A549 (cell line): ENCODE data around the gene JAKMIP1.

Source experiments
- CEBPB ChIP-seq, 2 experiments: fragments of >200 bp in 1 of 2; sonication (Bioruptor Twin) in 1 of 2; formaldehyde crosslinking in 1 of 2; IDR thresholded peaks; 2 replicates each; pipeline ENCODE4 v1.6.1; 2012 to 2016
- CHD4 ChIP-seq: fragments of 200-600 bp; sonication (generic); IDR thresholded peaks from 2 replicates; pipeline ENCODE4 v1.6.1; 2016; ENCODE audit warnings: antibody characterized with exemption, mild to moderate bottlenecking, borderline replicate concordance
- CTCF ChIP-seq: fragments of >200 bp; sonication (Bioruptor Twin); formaldehyde crosslinking; IDR thresholded peaks from 3 replicates; pipeline ENCODE4 v1.5.1; 2016
- ELK1 ChIP-seq: fragments of 150-350 bp; IDR thresholded peaks from 2 replicates; pipeline ENCODE4 v1.6.1; 2014; ENCODE audit warnings: low read depth, mild to moderate bottlenecking, low read length
- EP300 ChIP-seq, 2 experiments: fragments of >200 bp; sonication (Bioruptor Twin); formaldehyde crosslinking; IDR thresholded peaks; 2 replicates in 1 of 2; 3 replicates in 1 of 2; pipeline ENCODE4 v1.6.1; 2016 to 2017
- MAFK ChIP-seq: fragments of 450-650 bp; IDR thresholded peaks from 2 replicates; pipeline ENCODE4 v1.6.1; 2014; ENCODE audit not compliant: partially characterized antibody
- MAX ChIP-seq: IDR thresholded peaks from 2 replicates; pipeline ENCODE4 v1.6.1; 2012
- MAZ ChIP-seq: fragments of 150-350 bp; IDR thresholded peaks from 2 replicates; pipeline ENCODE4 v1.6.1; 2014; ENCODE audit warnings: antibody characterized with exemption, low read depth, low read length, borderline replicate concordance
- NPAS2 ChIP-seq: fragments of 250-450 bp; sonication (Bioruptor Pico); IDR thresholded peaks from 2 replicates; pipeline ENCODE4 v1.8.0; 2022; ENCODE audit warnings: mild to moderate bottlenecking, moderate library complexity, borderline replicate concordance
- POLR2A ChIP-seq: IDR thresholded peaks from 2 replicates; pipeline ENCODE4 v1.6.1; 2012; ENCODE audit warnings: mild to moderate bottlenecking, low read length
- RFX5 ChIP-seq: fragments of 450-650 bp; IDR thresholded peaks from 2 replicates; pipeline ENCODE4 v1.7.1; 2014; ENCODE audit warnings: antibody characterized with exemption, mild to moderate bottlenecking, moderate library complexity
- TF ChIP-seq, protein P1 (sequence below): fragments of 450-650 bp; IDR thresholded peaks from 2 replicates; pipeline ENCODE4 v1.6.1; 2014; ENCODE audit warnings: antibody characterized with exemption
- TF ChIP-seq, protein P2 (sequence below): fragments of 200-600 bp; sonication (generic); IDR thresholded peaks from 2 replicates; pipeline ENCODE4 v1.6.1; 2016; ENCODE audit warnings: antibody characterized with exemption, mild to moderate bottlenecking, moderate library complexity

DNA sequence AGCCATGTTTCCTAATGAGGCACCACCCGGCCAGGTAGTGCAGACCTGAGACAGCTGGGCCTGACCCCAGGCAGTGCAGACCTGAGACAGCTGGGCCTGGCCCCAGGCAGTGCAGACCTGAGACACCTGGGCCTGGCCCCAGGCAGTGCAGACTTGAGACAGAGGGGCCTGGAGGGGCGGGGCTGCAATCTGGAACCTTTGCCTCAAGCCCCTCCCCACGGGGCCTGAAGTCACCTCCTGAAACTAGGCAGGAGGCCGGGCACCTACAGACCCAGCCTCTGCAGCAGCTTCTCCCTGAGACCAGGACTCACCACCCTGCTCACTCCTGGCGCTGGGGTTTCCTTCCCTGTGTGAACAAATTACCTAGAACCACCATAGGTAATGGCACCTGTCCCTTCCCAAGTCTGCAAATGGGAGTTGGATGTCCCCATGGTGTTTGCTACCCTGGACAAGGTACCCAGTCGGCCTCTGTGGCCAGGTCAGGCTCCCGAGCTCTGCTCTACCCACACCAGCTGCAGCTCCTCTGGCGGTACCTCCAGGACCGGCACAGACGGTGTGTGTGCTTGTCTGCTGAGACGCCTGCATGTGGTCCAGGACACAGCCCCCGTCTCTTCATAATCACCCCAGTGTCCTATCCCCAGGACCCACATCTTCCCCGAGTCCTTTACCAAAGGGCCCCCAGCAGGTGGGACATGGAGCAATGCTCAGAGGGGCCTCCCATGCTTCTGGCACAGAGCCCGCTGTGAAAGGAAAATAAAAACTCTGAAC lies 129.0 kb downstream of the JAKMIP1 start:
- no peak for TF ChIP-seq CTCF
- TF ChIP-seq NPAS2 (CRISPR knock-in tag) = no peak
- TF ChIP-seq CHD4 = no peak
- no peak for TF ChIP-seq POLR2A
- TF ChIP-seq, protein P1, sequence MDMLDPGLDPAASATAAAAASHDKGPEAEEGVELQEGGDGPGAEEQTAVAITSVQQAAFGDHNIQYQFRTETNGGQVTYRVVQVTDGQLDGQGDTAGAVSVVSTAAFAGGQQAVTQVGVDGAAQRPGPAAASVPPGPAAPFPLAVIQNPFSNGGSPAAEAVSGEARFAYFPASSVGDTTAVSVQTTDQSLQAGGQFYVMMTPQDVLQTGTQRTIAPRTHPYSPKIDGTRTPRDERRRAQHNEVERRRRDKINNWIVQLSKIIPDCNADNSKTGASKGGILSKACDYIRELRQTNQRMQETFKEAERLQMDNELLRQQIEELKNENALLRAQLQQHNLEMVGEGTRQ = no peak
- no peak for TF ChIP-seq ELK1
- no peak for TF ChIP-seq EP300 (IDR thresholded peaks at IDR 0.05)
- TF ChIP-seq MAX = no peak
- TF ChIP-seq, protein P2, sequence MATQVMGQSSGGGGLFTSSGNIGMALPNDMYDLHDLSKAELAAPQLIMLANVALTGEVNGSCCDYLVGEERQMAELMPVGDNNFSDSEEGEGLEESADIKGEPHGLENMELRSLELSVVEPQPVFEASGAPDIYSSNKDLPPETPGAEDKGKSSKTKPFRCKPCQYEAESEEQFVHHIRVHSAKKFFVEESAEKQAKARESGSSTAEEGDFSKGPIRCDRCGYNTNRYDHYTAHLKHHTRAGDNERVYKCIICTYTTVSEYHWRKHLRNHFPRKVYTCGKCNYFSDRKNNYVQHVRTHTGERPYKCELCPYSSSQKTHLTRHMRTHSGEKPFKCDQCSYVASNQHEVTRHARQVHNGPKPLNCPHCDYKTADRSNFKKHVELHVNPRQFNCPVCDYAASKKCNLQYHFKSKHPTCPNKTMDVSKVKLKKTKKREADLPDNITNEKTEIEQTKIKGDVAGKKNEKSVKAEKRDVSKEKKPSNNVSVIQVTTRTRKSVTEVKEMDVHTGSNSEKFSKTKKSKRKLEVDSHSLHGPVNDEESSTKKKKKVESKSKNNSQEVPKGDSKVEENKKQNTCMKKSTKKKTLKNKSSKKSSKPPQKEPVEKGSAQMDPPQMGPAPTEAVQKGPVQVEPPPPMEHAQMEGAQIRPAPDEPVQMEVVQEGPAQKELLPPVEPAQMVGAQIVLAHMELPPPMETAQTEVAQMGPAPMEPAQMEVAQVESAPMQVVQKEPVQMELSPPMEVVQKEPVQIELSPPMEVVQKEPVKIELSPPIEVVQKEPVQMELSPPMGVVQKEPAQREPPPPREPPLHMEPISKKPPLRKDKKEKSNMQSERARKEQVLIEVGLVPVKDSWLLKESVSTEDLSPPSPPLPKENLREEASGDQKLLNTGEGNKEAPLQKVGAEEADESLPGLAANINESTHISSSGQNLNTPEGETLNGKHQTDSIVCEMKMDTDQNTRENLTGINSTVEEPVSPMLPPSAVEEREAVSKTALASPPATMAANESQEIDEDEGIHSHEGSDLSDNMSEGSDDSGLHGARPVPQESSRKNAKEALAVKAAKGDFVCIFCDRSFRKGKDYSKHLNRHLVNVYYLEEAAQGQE = no peak
- TF ChIP-seq MAFK = no peak
- no peak for TF ChIP-seq RFX5
- TF ChIP-seq MAZ = no peak
- no peak for TF ChIP-seq CEBPB (IDR thresholded peaks at IDR 0.05)
